Measurements from ENCODE around the gene PIK3CB.
A peak's percentile ranks its signal among the peaks of the same experiment; 100 is the strongest.

PIK3CB gene

DNA sequence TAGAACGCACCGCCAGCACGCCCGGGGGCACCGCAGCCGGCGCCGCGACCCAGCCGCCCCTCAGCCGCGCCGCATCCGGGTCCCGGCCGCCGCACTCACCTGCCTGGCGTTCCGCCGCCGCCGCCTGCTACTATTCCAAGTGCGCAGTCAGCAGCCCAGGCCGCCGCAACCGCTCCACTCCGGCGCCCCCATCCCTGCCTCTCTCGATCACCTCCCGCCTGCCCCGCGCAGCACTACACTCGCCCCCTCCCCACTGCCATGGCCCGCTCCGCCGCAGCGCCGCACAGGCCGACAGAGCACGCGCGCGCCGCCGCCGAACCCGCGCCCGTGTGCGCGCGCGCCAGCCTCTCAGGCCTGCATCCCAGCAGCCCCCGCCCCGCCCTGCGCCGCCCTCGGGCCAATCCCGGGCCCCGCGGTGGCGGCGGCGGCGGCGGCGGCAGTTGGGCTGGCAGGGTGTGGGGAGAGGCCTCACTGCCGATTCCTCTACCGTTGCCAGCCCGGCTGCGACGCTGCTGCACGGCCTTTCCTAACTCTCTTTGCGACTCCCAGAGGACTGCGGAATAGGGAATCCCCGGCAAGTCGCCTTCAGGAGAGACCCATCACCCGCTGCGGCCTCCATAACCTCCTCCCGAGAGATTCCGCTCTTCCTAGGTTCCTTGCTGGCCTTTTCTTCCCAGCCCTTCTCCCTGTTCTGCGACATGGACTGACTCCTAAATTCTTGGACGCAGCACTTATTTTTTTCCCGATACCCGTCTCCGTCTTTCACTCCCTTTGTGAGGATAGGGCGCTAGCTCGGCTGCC, at the start of gene PIK3CB:
PIK3CB (minus strand) TSS at position 333 of the 801 bp plus-strand sequence. CDS start 75,585 bp downstream, outside the sequence.
- DNase-seq (ENCODE audit: low read depth in 2 of 2), result peak; percentile 55 to 58

DNA sequence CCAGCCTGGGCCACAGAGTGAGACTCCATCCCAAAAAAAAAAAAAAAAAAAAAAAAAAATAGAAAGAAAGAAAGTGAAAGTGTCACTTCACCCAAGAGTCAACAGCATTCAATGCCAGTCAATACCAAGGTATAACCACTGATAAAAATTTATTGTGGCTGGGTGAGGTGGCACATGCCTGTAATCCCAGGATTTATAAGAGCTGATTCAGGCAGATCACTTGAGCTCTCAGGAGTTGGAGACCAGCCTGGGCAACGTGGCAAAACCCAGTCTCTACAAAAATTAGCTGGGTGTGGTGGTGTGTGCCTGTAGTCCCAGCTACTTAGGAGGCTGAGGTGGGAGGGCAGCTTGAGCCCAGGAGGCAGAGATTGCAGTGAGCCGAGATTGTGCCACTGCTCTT, 46.5 kb upstream of the PIK3CB start:
- DNase-seq (ENCODE audit: low read depth in 2 of 2), result no peak

DNA sequence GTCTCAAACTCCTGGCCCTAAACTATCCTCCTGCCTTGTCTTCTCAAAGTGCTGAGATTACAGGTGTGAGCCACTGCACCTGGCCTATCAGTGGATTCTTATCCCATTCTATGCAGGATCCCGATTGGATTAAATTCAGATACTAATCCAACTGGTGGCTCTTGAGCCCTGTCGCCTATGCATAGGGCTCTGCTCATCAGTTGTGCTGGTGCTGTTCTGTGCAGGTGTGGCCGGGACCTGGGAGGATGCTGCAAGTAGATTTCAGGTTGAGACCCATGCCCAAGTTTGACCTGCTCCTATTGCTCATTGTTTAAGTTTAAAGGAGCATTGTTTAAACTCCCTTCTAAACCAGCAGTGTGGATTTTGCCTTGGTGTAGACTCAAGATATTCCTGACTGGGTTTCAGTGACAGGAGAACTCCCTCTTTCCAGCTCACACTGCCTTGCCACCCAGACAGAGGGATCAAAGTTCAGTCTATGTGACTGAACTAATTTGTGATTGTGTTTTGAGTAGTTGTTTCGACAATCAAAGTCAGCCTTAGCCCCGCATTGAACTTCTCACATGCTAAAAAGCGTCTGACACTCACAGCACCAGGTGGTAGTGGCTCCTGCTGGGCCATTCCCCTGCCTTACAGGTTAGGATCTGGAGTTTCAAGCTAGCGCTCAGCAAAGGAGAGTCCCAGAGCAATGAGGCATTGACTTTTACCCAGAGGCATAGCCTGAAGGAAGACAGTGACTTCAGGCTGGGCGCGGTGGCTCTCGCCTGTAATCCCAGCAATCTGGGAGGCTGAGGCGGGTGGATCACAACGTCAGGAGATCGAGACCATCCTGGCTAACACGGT, 45.0 kb upstream of the PIK3CB start:
- no peak for DNase-seq (ENCODE audit: low read depth in 2 of 2)

DNA sequence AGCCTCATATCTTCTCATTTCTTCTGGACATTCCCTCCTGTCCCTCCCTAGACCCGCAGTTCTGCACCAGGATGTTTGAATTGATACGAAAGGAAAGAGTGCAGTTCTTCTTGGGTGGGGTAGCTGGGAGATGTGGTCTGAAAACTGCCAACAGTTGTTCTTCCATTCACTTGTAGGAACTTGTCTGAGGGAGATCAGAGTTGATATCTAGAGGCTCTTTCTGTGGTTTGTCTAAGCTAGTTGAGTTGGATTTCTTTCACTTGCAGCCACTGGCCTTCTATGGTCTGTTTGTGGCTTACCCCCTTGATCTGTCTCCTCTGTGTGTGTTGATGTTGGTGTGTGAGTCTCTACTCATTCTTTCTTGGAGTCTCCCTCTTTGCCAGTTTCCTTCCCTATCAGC, 42.5 kb upstream of the PIK3CB start:
- no peak for DNase-seq (ENCODE audit: low read depth in 2 of 2)

DNA sequence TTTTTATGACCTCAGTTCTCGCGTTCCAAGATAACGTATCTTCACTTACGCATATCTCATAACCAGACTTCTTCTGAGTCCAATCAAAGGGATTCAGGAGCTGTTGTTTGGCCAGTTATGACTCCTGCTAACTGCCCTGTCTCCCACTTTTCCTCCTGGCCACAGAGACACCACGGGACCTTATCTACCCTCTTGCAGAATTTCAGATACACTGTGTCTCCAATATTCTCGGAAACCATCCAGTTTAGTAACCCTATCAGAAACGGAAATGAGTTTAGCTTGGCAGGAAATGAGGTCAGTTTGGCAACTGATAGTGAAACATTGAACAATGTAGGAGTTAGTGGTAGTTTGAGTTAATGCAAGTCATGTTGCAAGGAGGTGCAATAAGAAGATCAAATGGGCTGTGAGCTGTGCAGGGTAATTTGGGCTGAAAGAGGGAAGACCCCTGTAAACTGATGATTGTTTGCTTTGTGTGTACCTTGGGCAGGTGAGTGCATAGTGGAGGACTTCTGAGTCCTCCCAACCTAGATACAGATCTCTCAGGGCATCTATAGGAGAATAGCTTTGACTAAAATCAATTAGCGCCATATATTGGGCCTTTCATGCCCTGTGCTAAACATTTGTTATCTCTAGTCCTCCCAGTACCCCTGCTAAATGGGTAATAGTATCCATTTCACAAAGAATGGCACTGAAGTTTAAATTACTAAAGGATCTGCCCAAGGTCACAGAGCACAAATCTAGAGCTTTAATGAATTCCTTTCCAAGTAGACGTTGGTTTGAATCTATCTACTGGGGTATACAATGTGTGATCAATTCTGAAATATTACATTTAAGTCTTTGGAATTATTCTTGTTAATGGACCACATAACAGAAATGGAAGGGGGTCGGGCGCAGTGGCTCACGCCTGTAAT, 41.3 kb upstream of the PIK3CB start:
- DNase-seq (ENCODE audit: low read depth in 2 of 2), result no peak

DNA sequence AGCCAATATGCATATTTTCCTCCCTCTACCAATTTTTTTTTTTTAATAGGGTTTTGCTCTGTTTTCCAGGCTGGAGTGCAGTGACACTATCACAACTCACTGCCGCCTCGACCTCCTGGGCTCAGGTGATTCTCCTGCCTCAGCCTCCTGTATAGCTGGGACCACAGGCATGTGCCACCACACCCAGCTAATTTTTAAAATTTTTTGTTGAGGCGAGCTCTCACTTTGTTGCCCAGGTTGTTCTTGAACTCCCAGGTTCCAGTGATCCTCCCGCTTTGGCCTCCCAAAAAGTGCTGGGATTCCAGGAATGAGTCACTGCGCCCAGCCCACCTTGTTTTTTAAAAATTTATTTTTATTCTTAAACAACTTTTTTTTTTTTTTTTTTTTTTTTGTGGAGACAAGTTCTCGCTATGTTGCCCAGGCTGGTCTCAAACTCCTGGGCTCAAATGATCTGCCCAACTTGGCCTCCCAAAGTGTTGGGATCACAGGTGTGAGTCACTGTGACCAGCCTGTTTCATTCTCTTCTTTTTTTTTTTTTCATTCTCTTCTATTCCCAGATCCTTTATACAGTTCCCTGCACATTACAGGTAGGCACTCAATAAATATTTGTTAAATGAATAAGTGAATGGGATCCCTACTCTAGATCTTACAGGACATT, 40.5 kb upstream of the PIK3CB start:
- DNase-seq (ENCODE audit: low read depth in 2 of 2), result no peak

DNA sequence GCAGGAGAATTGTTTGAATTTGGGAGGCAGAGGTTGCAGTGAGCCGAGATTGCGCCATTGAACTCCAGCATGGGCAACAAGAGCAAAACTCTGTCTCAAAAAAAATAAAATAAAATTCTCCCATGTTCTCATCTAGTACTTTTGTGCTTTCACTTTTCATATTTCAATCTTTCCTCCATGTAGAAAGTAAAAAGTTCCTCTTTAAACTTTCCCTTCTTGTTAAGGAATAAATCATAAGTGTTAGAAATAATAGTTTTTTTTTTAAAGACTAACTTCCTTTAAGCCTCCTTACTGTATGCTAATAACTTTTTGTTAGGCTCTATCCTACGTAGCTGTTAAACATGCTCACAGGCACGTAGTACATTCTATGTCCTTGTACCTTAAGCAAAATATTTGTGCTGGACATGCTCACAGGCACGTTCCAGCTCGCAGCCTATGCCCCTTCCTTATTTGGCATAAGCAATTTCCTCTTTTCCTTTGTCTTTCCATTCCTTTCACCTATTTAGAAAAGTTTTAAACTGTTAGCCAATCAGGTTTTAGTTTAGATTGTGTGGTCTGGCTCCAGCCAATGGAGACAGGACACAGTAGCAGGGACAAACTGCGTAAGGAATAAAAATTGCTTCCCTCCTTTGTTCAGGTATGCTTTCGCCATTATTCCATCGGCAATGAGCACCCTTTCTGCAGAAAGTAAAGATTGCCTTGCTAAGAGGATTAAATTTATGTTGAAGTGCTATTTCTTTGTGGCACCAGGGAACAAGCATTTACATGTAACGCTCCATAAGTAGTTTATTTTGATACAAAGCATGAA, 38.9 kb upstream of the PIK3CB start:
- DNase-seq (ENCODE audit: low read depth in 2 of 2), result no peak

DNA sequence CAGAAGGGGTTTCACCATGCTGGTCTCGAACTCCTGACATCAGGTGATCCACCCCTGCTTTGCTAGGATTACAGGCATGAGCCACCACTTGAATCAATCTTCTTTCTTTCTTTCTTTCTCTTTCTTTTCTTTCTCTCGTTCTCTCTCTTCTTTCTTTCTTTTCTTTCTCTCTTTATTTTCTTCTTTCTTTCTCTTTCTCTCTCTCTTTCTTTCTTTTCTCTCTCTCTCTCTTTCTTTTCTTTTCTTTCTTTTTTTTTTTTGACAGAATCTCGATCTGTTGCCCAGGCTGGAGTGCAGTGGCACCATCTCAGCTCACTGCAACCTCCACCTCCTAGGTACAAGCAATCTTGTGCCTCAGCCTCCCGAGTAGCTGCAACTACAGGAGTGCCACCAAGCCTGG, 37.9 kb upstream of the PIK3CB start:
- DNase-seq (ENCODE audit: low read depth in 2 of 2), result no peak

DNA sequence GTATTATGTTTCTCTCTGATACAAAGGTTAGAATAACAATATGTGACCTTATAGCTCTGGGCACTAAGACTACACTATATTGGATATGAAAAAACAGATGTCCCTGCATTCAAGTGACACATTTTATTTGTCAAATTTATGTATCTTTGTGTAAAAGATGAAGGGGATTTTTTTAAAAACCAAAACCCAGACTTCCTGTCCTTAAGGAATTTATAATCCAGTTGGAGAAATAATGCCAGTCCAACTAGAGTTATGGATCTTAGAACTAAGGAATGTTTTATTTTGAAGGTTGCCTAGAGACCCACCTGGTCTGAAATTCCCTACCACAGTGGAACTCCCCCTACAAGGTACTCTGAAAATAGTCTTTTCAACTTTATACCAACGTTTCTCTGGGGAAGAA, 33.3 kb upstream of the PIK3CB start:
- no peak for DNase-seq (ENCODE audit: low read depth in 2 of 2)

DNA sequence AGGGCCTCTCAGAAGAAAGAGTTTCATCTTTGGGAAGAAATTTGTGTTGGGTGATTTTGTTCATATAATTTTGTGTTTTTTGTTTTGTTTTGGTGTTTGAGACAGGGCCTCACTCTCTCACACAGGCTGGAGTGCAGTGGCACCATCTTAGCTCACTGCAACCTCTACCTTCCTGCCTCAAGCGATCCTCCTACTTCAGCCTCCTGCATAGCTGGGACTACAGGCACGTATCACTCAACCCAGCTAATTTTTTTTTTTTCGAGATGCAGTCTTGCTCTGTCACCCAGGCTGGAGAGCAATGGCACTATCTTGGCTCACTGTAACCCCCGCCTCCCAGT, 29.0 kb upstream of the PIK3CB start:
- no peak for DNase-seq (ENCODE audit: low read depth in 2 of 2)

DNA sequence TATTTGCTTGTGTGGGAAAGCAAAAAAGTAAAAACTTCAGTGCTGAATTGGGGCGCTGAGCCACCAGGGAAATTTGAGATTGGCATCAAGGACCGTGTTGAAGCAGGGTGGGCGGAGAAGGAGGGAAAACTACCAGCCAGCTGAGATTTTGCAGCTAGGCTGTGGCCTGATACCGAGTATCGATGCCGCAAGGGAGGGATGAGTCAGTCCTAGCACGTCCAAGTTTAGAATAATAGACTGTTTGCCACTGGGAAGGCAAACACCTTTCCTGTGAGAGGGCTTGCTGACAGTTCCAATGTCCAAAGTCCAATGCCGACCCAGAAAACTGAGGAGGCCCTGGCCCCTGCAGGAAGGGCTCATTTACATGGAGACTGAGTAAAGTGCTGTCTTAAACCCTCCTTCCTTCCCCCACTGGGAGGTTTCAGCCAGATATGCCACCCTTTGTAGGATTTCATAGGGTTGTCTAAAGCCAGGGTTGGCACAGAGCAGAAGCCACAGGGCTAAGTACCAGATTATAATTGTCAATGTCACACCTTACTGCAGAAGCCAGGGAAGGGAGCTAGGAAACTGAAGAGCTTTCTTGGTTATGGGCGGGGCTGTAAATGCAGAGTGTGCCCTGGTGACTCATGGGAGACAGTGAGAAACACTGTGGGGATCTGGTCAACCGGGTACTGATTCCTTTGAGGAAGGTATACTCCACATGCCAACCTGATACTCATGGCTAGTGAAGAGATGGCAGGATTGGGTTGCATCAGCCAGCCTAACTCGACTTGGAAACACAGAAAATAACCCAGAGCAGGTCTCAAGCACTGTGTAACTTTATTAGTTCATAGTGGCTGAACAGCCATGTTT, 28.4 kb upstream of the PIK3CB start:
- DNase-seq (ENCODE audit: low read depth in 2 of 2), result peak in 1 of 2 experiments; percentile 6

DNA sequence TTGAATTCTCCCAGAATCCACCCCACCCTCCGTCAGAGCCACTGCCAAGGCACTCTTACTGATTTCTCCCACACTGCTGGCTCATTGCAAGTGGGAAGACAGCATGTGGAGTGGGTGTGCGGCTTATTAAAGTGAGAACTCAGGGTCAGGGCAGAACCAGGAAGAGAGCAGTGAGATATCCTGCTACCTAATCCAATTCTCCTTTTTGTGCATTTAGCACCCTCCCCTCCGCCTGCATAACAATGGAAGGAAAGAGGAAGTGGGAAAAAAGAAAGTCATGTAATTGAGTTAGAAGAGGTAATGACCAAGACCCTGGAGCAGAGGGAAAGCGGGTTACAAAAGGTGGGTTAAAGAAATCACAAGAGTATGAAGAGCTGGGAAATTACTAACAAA, 27.8 kb upstream of the PIK3CB start:
- no peak for DNase-seq (ENCODE audit: low read depth in 2 of 2)

DNA sequence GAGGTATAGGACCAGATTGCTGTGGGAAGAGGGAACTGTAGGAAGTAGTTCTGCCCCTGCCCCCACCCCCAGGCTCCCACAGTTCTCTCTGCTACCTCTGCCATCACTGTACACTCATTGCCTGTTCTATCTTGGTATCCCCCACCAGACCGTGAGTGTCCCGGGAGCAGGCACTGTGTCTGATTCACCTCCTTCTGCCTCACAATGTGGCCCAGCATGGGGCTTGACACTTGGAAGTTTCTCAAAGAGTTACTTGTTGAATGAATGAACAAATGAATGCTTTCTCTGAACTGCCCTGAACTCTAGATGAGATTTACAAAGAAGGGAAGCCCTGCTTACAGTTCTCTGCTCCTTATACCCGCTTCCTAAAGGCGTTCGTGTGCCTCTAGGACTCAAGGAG, 27.1 kb upstream of the PIK3CB start:
- DNase-seq (ENCODE audit: low read depth in 2 of 2), result no peak

DNA sequence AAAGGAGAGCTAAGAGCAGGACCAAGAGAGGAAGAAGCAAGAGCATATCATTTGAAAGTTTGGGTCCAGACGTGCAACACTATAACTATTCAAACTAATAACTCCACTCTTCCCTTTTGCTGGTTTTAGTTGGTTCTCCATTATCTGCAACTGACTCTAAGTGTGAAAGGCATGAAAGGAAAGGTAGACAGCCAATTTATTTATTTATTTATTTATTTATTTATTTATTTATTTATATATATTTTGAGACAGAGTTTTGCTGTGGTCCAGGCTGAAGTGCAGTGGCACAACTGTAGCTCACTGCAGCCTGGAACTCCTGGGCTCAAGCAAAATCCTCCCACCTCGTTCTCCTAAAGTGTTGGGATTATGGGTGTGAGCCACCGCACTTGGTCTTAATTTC, 22.1 kb upstream of the PIK3CB start:
- DNase-seq (ENCODE audit: low read depth in 2 of 2), result no peak

DNA sequence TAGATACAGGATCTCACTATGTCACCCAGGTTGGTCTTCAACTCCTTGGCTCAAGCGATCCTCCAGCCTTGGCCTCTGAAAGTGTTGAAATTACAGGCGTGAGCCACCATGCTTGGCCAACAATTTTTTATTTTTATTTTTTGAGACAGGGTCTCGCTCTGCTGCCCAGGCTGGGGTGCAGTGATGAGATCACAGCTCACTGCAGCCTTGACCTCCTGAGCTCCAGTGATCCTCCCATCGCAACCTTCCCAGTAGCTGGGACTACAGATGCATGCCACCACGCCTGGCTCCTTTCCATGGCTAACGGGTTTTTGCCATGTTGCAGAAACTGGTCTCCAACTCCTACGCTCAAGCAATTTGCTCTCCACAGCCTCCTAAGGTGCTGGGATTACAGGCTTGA, 20.2 kb upstream of the PIK3CB start:
- DNase-seq (ENCODE audit: low read depth in 2 of 2), result no peak

DNA sequence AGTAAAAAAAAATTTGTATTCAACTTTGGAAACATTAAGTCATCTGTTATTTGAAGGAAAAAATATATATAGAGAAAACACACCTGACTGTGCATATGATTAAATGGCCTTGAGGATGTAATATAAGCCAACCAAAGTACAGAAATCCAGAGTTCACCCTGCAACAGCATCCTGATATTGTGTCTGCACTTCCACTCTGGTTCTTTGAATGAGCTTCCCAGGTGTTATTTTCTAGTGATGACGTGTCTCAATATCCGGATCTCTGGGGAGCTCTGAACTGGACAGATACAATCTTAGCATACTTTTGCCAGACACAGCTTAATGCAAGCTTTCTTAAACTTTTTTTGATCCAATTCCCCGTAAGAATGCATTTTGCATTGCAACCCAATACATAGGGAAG, 19.5 kb upstream of the PIK3CB start:
- no peak for DNase-seq (ENCODE audit: low read depth in 2 of 2)

DNA sequence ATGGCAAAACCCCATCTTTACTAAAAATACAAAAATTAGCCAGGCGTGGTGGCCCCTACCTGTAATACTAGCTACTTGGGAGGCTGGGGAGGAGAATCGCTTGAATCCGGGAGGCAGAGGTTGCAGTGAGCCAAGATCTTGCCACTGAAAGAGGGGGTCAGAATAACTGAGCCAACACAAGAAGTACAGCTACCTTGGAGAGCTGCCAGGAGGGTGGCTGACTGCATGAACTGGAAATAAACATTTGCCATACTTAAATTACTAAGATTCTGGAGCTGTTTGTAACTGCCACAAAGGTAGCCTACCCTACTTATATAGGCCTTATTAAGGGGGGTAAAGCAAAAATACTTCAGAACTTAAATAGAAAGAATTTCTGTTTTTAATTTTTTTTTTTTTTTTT, 15.4 kb upstream of the PIK3CB start:
- DNase-seq (ENCODE audit: low read depth in 2 of 2), result no peak

DNA sequence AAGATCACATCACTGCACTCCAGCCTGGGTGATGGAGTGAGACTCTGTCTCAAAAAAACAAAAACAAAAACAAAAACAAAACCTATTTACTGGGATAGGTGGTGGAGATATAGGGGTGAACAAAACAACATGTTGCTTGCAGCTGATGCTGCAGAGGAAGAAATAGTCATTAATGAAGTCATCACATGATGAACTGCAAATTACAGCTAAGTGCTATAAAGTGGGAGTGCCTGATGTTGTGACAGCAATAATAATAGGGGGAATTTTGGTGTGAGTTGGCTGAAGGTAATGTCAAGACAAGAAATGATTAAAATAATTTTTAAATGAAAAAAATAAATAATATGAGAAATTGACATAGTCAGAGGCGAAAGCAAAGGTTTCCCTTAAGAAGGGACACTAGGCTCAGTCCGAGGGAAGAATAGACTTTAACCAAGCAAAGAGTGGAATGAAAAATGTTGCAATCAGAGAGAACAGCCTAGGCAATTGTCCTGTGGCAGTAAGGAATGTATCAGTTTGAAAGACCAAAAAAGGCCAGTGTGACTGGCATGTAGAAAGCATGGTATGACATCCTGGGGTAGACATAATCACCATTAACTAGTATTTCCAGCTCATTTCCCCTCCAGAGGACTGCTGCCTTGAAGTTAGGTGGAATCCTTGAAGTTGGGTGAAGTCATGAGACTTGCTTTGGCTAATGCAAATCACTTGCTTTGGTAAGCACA, 14.7 kb upstream of the PIK3CB start:
- DNase-seq (ENCODE audit: low read depth in 2 of 2), result no peak

DNA sequence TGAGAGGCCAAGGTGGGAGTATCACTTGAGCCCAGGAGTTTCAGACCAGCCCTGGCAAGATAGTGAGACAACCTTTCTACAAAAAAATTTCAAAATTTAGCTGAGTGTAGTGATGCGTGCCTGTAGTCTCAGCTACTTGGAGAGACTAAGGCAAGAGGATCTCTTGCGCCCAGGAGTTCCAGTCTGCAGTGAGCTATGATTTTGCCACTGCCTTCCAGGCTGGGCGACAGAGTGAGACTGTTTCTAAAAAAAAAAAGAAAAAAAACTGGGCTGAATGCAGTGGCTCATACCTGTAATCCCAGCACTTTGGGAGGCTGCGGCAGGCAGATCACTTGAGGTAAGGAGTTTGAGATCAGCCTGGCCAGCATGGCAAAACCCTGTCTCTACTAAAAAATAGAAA, 14.0 kb upstream of the PIK3CB start:
- no peak for DNase-seq (ENCODE audit: low read depth in 2 of 2)

Measured in fibroblast of skin of left biceps (primary cell).